GM12892 (cell line): ENCODE results near the gene DNAH11.
"Not testable (repeated sequence)": the region's sequence is repeated elsewhere in the genome, so short reads cannot be mapped to it uniquely, and the experiment has no call there.

ENCODE experiments used
- DNase-seq: peaks from one replicate; pipeline ENCODE4 v3.0.0; 2011; ENCODE audit not compliant: insufficient read length
- FAIRE-seq: peaks from 2 replicates; lab custom pipeline; 2011; peaks lifted over from hg19 to GRCh38; lab: Jason Lieb, UNC
- POLR2A ChIP-seq: IDR thresholded peaks from 2 replicates; pipeline ENCODE4 v1.6.1; 2011; ENCODE audit warnings: low read depth, low read length, control low read depth
- POLR2AphosphoS5 ChIP-seq: IDR thresholded peaks from 2 replicates; pipeline ENCODE4 v1.6.1; 2011; ENCODE audit warnings: low read depth, low read length, control low read depth
- TAF1 ChIP-seq: IDR thresholded peaks from 2 replicates; pipeline ENCODE4 v1.6.1; 2011; ENCODE audit warnings: low read depth, mild to moderate bottlenecking, control low read depth, low read length, borderline replicate concordance

Gene DNAH11

GRCh38 chr7:21730399-21730798 is 187.6 kb downstream of the DNAH11 start:
- no peak for TF ChIP-seq POLR2A
- TF ChIP-seq TAF1 = no peak
- no peak for TF ChIP-seq POLR2AphosphoS5
- FAIRE-seq (no peak), DNase-seq (no peak)

GRCh38 chr7:21731977-21732376 is 189.1 kb downstream of the DNAH11 start:
- no peak for FAIRE-seq
- TF ChIP-seq TAF1 = no peak
- TF ChIP-seq POLR2AphosphoS5 = no peak
- TF ChIP-seq POLR2A = no peak

GRCh38 chr7:21732956-21733355 is 190.1 kb downstream of the DNAH11 start:
- DNase-seq, FAIRE-seq: not testable (repeated sequence)

More at GRCh38 chr7:21731977-21732376, 189.1 kb downstream of the DNAH11 start:
- DNase-seq = no peak

- FAIRE-seq = no peak
- TF ChIP-seq POLR2AphosphoS5 (no peak), TAF1 (no peak), POLR2A (no peak)
These were observed 191.0 kb downstream of the DNAH11 start for GRCh38 chr7:21733837-21734236.

GRCh38 chr7:21743493-21743892 is 200.7 kb downstream of the DNAH11 start:
- no peak for TF ChIP-seq POLR2A
- no peak for TF ChIP-seq POLR2AphosphoS5
- TF ChIP-seq TAF1 = no peak
- FAIRE-seq (no peak), DNase-seq (no peak)

More at GRCh38 chr7:21733837-21734236, 191.0 kb downstream of the DNAH11 start:
- no peak for DNase-seq

GRCh38 chr7:21746949-21747348 is 204.1 kb downstream of the DNAH11 start:
- DNase-seq (no peak), FAIRE-seq (no peak)
- no peak for TF ChIP-seq POLR2A
- no peak for TF ChIP-seq TAF1
- no peak for TF ChIP-seq POLR2AphosphoS5

- TF ChIP-seq POLR2A (no peak), POLR2AphosphoS5 (no peak), TAF1 (no peak)
- DNase-seq = no peak
- FAIRE-seq = no peak
These were observed 205.0 kb downstream of the DNAH11 start for GRCh38 chr7:21747806-21748205.

GRCh38 chr7:21749378-21749777 is 206.5 kb downstream of the DNAH11 start:
- no peak for FAIRE-seq
- no peak for DNase-seq
- TF ChIP-seq POLR2A (no peak), TAF1 (no peak)

- DNase-seq = no peak
- TF ChIP-seq POLR2AphosphoS5 = no peak
- TF ChIP-seq POLR2A = no peak
- no peak for TF ChIP-seq TAF1
- no peak for FAIRE-seq
These were observed 210.2 kb downstream of the DNAH11 start for GRCh38 chr7:21753071-21753470.

GRCh38 chr7:21754963-21755362 is 212.1 kb downstream of the DNAH11 start:
- FAIRE-seq = no peak
- no peak for DNase-seq
- TF ChIP-seq POLR2AphosphoS5 (no peak), POLR2A (no peak), TAF1 (no peak)

- FAIRE-seq = no peak
- TF ChIP-seq POLR2A (no peak), TAF1 (no peak), POLR2AphosphoS5 (no peak)
- no peak for DNase-seq
These were observed 214.9 kb downstream of the DNAH11 start for GRCh38 chr7:21757537-21758282.

- TF ChIP-seq POLR2A = no peak
- no peak for TF ChIP-seq TAF1
- TF ChIP-seq POLR2AphosphoS5 = no peak
- FAIRE-seq = no peak
- no peak for DNase-seq
These were observed 215.4 kb downstream of the DNAH11 start for GRCh38 chr7:21758286-21758685.
